Keratinocyte (primary cell): ENCODE data around the gene TBL1XR1. TPM values are rescaled to one million over a fixed set of nuclear protein-coding genes. Genes with fewer than 3 reads are reported as not detected.
A peak's percentile ranks its signal among the peaks of the same experiment; 100 is the strongest.

Experiments used
- DNase-seq: peaks from one replicate; pipeline ENCODE4 v3.0.0-alpha.2; 2011; ENCODE audit warnings: low read depth, missing footprints, low spot score
- FAIRE-seq: peaks from 2 replicates; lab custom pipeline; 2011; peaks lifted over from hg19 to GRCh38; lab: Jason Lieb, UNC
- H2AFZ ChIP-seq: 2 replicates; pipeline ENCODE4 v1.6.0; 2012; ENCODE audit warnings: low read length, control low read depth, inconsistent platforms; ENCODE audit not compliant: control insufficient read depth
- H3K27ac ChIP-seq: 2 replicates; pipeline ENCODE4 v1.5.1; 2011; ENCODE audit warnings: low read length; ENCODE audit not compliant: control insufficient read depth, insufficient read depth
- H3K27me3 ChIP-seq: 3 replicates; pipeline ENCODE4 v1.6.0; 2011; ENCODE audit warnings: low read length; ENCODE audit not compliant: control insufficient read depth, insufficient read depth; ENCODE audit errors: extremely low read depth
- H3K36me3 ChIP-seq, 2 experiments: 2 replicates in 1 of 2; 3 replicates in 1 of 2; pipeline ENCODE4 v1.5.1; 2011; ENCODE audit warnings: low read length in 2 of 2, mild to moderate bottlenecking in 1 of 2; ENCODE audit not compliant: control insufficient read depth in 2 of 2, insufficient read depth in 2 of 2; ENCODE audit errors: extremely low read depth in 1 of 2
- H3K4me1 ChIP-seq: 3 replicates; pipeline ENCODE4 v1.5.1; 2011; ENCODE audit warnings: low read length; ENCODE audit not compliant: control insufficient read depth, insufficient read depth; ENCODE audit errors: extremely low read depth
- H3K4me2 ChIP-seq: 3 replicates; pipeline ENCODE4 v1.6.0; 2011; ENCODE audit warnings: low read depth, low read length; ENCODE audit not compliant: control insufficient read depth, insufficient read depth; ENCODE audit errors: extremely low read depth
- H3K4me3 ChIP-seq, 3 experiments: fragments of 200-600 bp in 1 of 3; sonication (generic) in 1 of 3; 2 replicates in 2 of 3; 3 replicates in 1 of 3; pipeline ENCODE4 v1.5.1; 2011 to 2016; ENCODE audit warnings: low read length in 3 of 3, mild to moderate bottlenecking in 3 of 3, control low read depth in 2 of 3, inconsistent platforms in 1 of 3, low read depth in 1 of 3, mixed read lengths in 1 of 3, mixed run types in 1 of 3, moderate library complexity in 1 of 3; ENCODE audit not compliant: control insufficient read depth in 2 of 3, insufficient read depth in 2 of 3; ENCODE audit errors: extremely low read depth in 1 of 3
- H3K79me2 ChIP-seq: 2 replicates; pipeline ENCODE4 v1.6.0; 2012; ENCODE audit warnings: low read length; ENCODE audit not compliant: control insufficient read depth, insufficient read depth
- H3K9ac ChIP-seq: 3 replicates; pipeline ENCODE4 v1.6.0; 2011; ENCODE audit warnings: low read length; ENCODE audit not compliant: control insufficient read depth, insufficient read depth; ENCODE audit errors: extremely low read depth
- H3K9me1 ChIP-seq: 3 replicates; pipeline ENCODE4 v1.6.0; 2011; ENCODE audit warnings: low read length; ENCODE audit not compliant: control insufficient read depth, insufficient read depth; ENCODE audit errors: extremely low read depth
- H3K9me3 ChIP-seq: 2 replicates; pipeline ENCODE4 v1.5.1; 2012; ENCODE audit warnings: low read depth, low read length; ENCODE audit not compliant: control insufficient read depth
- H4K20me1 ChIP-seq: 3 replicates; pipeline ENCODE4 v1.6.0; 2011; ENCODE audit warnings: low read length; ENCODE audit not compliant: control insufficient read depth, insufficient read depth; ENCODE audit errors: extremely low read depth
- CTCF ChIP-seq, 3 experiments: IDR thresholded peaks in 1 of 3; conservative IDR thresholded peaks in 1 of 3; optimal IDR thresholded peaks in 1 of 3; 2 replicates in 2 of 3; 3 replicates in 1 of 3; pipeline versions ENCODE3 to v1.5.1; 2011; ENCODE audit warnings: low read length in 3 of 3, mild to moderate bottlenecking in 3 of 3, moderate library complexity in 2 of 3, control low read depth in 1 of 3, inconsistent platforms in 1 of 3; ENCODE audit not compliant: insufficient read depth in 2 of 3; ENCODE audit errors: extremely low read depth in 1 of 3
- EZH2 ChIP-seq: IDR thresholded peaks from one replicate; pipeline ENCODE4 v1.6.1; 2012; ENCODE audit warnings: inconsistent platforms, mild to moderate bottlenecking, low read length, moderate library complexity
- dilution Hi-C: fragments of 300-500 bp; cut with MboI; formaldehyde crosslinking; loops from one replicate; pipeline ENCODE4 v1.7.0; 2020; ENCODE audit warnings: low sequenced_read_pairs; ENCODE audit not compliant: extremely low pct_ligation_motif_present
- polyA plus RNA-seq, 5 experiments: library from polyadenylated mRNA; depleted of rRNA in 3 of 5; stranded (reverse) in 3 of 5; stranded (forward) in 1 of 5; unstranded in 1 of 5; fragments of >200 nt; gene quantifications; 1 replicate in 1 of 5; 2 replicates in 3 of 5; 3 replicates in 1 of 5; pipeline versions ENCODE4 v1.2.1 to v1.2.3, GENCODE V29; 2011 to 2012; ENCODE audit warnings: missing spikeins in 2 of 5, low read depth in 1 of 5, low replicate concordance in 1 of 5

The TBL1XR1 gene
- polyA plus RNA-seq, 1 donor (not counting 4 experiments of a cell fraction or from before 2014, with no cell fraction given): 169 TPM

- dilution Hi-C loops: no loop called here
- Histone ChIP-seq H3K36me3 (peaks cover 0 to 2% of the 10 kb centered on the region in 2 experiments), H3K4me3 (peak overlapping the region; percentile 7 to 73 (median 65)), H3K27ac (peak overlapping the region; percentile 95), H3K9me3 (no peaks in the 10 kb centered on the region), H3K4me1 (peaks cover 51% of the 10 kb centered on the region), H3K27me3 (no peaks in the 10 kb centered on the region), H4K20me1 (peaks cover 2% of the 10 kb centered on the region), H3K9ac (peak overlapping the region; percentile 78), H2AFZ (peak overlapping the region; percentile 26), H3K4me2 (peak overlapping the region; percentile 98), H3K79me2 (peaks cover 94% of the 10 kb centered on the region), H3K9me1 (no peaks in the 10 kb centered on the region)
- peak; percentile 89 for FAIRE-seq
- TF ChIP-seq CTCF (optimal IDR thresholded peaks at IDR 0.05 in 1 of 3, IDR thresholded peaks at IDR 0.05 in 1 of 3, conservative IDR thresholded peaks at IDR 0.05 in 1 of 3; ENCODE audit: extremely low read depth in 1 of 3, insufficient read depth in 2 of 3, low read length in 3 of 3): no peak
- no peak for TF ChIP-seq EZH2
- DNase-seq: no peak
Observed at GRCh38 chr3:177177749-177178221, 19.5 kb downstream of the TBL1XR1 start.

DNA sequence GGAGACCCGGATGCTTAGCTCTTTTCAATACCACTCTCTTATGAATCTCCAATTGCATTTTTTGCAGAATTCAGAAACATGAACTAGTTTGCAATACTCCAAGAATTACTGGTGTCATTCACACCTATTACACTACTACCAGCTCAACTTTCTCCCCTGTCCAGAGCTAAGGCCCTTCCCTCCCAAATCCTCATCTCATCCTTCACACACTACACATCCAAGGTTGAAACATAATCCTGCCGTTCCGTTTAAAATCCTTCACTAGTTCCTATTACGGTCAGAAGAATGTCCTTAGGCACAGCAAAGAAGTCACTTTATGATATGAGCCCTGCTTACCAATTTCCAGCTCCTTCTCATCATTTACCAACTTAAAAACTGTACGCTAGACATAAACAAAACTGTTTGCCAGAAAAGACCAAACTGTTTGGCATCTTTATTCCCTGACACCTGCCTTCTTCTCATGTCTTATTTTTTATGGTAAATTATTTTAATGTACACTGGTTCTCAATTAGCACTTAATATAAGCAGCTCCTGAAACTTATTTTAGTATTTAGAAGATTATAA, 22.6 kb downstream of the TBL1XR1 start:
- Histone ChIP-seq H3K4me1 (peaks cover 51% of the 10 kb centered on the region), H3K9ac (no peak overlapping the region), H4K20me1 (peaks cover 1% of the 10 kb centered on the region), H2AFZ (no peak overlapping the region), H3K4me3 (no peak overlapping the region), H3K79me2 (peaks cover 92% of the 10 kb centered on the region), H3K27ac (no peak overlapping the region), H3K27me3 (no peaks in the 10 kb centered on the region), H3K4me2 (peak overlapping the region; percentile 29), H3K9me1 (no peaks in the 10 kb centered on the region), H3K36me3 (no peaks in the 10 kb centered on the region), H3K9me3 (no peaks in the 10 kb centered on the region)
- no peak for FAIRE-seq
- no peak for DNase-seq
- TF ChIP-seq CTCF (optimal IDR thresholded peaks at IDR 0.05 in 1 of 3, IDR thresholded peaks at IDR 0.05 in 1 of 3, conservative IDR thresholded peaks at IDR 0.05 in 1 of 3; ENCODE audit: extremely low read depth in 1 of 3, insufficient read depth in 2 of 3, low read length in 3 of 3) (no peak), EZH2 (no peak)
- dilution Hi-C loops: no loop called here
